GM19324 (cell line): ENCODE data around the gene FBXO3.

Experiments used
- ATAC-seq: cut with Tn5 transposase; IDR thresholded peaks from one replicate; pipeline ENCODE4 v1.9.1; 2021; ENCODE audit warnings: mild to moderate bottlenecking, moderate library complexity; ENCODE audit not compliant: unreplicated experiment, low FRiP score

Gene FBXO3

DNA sequence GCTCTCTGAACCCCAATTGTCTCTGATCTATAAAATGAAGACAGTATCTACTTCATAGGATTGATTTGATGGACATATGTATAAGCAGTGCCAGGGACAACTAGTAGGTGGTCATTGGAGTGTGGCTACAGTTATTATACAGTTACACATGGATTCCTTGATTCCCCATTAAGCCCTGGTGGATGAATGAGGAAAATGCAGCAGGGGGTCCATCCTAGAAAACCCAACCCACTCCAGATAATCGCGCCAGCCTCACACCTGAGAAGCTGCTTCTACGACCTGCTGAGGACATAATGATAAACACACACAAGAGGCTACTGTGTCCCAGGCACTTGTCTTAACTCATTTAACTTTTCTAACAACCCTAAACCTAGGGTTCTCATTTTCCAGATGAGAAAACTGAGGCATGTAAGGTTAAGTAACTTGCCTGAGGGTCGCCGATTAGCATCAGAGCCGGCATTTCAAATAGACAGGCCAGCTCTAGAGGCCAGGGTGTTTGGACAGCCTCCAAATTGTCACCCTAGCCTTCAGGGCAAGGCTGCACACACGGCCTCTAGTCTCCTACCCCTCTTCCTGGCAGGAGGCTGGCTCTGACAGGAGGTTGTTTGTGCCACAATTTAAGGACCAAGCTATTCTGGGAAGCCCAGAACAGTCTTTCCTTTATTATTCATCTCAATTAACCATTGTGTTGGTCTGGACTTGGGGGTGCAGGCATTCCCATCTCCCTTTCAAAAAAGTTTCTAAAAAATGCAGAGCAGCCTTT, 69.9 kb downstream of the FBXO3 start:
- ATAC-seq: no peak

DNA sequence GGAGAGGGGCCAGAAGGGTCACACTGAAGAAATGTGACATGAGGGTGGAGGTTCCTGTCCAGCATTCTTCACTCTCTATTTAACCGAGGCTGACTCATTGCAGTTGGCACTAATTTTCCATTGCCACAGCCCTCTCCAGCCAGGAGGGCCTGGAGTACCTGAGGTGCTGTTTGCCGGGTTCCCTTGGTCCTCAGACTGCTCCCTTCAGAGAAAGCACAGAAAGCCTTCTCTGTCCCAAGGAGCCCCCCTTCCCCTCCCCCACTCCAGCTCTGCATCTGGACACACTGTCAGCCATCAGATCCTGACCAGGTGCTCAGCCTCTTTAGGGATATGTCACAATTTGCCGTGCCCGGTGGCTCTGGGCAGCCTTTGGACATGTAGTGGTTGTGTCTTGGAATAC, 70.5 kb downstream of the FBXO3 start:
- ATAC-seq: no peak

DNA sequence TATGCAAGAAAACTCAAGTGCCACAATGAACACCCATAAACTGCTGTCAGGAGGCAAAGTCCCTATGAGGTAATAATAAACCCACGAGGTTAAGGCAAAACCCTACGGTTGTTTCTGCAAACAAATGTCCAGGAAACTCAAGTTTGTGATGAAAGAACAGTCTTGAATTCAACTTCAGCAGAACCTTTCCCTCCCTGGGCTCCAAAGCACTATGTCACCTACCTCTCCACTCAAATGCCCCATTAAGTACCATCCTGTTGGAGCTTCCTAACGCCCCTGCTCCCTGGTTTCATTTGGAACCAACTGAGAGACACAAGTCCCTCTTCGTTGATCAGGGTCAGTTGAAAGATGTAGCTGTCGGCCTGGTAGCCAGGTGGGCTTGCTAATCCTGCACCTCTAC, 71.1 kb downstream of the FBXO3 start:
- ATAC-seq: no peak

DNA sequence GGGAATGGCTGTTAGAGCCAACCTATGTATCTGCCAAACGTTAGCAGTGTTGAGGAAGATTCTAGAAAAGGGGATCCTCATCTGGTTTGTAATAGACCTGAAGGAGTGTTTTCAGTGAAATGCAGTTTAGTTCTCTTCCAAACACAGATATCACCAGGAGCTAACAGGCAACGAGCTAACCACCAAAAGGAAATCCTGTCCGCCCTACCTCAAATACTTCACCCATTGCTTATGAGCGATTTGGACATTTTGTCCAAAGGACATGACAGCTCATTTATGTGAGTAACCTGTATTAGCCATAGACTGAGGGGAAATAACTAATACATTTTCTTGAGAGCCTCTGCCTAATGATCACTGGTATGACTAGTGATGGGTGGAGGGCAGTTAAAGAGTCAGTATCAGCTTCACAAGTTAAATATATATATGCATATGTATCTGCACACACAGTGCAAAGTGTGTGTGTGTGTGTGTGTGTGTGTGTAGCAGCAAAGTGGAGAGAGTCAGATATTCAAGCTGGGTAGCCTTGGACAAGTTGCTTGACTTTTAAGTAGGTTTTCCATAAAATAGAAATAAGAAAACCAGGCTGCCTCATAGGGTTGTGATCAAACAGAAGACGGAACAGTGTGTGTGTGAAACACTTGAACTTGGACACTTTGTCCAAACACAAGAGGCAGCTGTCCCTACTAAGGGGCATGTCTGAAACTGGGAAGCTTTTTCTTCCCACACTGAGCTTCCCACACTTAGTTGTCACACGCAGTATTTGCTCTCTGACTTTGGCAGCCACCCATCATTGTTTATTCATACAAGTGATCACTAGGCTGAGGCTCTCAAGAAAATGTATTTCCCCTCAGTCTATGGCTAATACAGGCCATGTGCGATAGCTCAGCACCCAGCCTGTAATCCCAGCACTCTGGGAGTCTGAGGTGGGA, 72.8 kb downstream of the FBXO3 start:
- no peak for ATAC-seq

DNA sequence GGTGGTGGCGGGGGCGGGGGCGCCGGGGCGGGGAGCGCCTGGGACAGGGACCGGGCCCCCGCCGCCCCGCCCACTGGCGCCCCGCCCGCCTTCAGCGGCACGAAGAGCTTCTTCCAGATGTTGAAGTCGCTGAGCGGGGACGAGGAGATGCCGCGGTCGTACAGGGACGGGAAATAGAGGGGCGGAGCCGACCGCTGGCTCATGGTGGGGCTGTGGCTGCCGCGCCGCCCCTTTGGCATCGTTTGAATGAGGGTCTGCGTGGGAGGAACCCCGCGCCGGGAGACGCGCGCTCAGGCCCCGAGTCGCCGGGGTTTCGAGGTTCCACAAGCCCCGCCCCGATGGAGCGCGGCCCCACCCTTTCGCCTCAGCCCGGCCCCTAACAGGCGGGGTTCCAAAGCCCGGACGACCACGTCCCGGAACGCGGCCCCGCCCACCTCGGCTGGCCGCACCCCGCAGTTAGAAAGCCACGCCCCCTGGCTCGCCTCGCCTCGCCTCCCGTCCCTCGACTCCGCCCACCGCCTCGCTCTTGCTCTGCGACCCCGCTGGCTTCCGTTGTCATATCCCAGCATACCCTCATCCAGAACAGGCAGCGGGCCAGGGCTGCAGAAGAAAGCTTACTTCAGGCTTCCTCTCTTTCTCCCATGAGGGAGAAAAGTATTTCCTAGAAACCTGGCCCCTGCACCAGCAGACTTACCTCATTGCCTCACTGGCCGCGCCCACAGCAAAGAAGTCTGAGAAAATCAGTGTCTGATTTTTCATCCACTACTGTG, 73.6 kb downstream of the FBXO3 start, which contains the start of gene C11orf91:
C11orf91 (minus strand) TSS at position 325 of the 770 bp plus-strand sequence; CDS start at position 239, 86 bp downstream.
- ATAC-seq: peak; percentile 93

DNA sequence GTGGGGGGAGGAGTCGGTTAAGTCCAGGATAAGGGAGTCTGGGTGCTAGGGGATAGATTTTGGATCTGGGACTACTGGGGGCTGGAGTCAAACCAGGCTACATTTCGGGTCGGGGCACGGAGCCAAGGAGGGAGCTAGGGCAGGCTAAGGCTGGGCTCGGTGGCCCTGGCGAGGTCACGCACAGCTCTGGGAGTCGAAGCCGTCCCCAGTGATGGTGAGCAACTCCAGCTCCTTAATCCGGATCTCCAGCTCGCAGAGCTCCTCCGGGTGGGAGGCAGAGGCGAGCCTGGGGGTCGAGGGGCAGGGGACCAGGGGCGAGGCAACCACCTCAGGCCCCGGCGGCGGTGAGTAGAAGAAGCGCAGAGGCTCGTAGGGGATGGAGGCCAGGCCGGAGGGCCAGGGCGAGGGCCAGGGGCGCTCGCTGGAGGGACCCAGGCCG, 74.2 kb downstream of the FBXO3 start:
- no peak for ATAC-seq

DNA sequence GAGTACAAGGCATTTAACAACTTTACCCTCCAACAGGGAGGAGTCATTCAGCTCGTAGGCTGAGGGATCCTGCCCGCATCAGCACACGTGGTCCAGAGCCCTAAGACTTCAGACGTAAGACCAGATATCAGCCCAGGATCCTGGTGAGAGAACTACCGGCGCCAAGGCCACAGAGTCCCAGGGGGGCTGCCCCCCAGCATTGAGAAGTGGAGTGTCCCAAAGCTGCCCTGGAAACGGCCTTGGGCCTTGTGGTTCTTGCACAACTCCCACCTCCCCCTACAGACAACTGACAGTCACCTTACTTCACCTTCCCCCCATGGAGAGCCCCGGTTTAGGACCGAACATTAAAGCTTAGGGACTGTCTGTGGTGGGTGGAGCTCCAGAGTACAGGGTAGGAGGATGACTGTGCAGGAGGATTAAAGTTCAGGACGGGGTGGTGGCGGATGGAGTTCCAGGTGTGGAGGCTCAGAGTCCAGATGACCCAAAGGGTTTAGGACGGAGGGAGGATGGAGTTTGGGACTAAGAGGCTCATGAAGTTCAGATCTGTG, 74.7 kb downstream of the FBXO3 start:
- ATAC-seq: no peak

DNA sequence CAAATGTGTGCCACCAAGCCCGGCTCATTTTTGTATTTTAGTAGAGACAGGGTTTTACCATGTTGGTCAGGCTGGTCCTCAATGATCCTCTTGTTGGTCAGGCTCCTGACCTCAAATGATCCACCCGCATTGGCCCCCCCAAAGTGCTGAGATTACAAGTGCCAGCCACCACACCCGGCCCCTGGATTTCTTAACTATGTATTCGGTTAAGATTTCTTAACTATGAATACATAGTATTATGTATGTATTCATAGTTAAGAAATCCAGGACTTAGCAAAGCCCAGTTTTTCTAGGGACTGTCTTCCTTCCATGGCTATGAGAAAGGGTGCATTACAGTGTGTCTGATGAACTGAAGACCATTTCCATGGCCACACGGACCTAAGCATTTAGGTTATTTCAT, 75.4 kb downstream of the FBXO3 start:
- no peak for ATAC-seq

DNA sequence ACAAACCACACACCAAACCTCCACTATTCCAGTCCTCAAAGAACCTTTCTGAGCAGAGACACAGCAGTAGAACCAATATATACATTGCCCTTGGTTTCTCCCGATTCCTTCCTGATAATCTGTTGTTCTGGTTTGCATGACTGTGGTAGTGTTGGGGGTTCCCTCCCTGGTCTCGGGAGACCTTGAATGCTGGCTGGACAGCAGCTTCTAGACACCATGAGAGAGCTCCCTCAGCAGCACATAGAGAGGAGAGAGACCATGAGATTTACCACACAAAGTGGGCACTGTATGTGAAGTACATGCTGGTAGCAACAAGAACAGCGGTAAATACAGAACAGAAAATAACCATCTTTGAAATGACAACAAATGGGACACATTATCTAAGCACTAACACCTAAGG, 76.3 kb downstream of the FBXO3 start:
- ATAC-seq: no peak

DNA sequence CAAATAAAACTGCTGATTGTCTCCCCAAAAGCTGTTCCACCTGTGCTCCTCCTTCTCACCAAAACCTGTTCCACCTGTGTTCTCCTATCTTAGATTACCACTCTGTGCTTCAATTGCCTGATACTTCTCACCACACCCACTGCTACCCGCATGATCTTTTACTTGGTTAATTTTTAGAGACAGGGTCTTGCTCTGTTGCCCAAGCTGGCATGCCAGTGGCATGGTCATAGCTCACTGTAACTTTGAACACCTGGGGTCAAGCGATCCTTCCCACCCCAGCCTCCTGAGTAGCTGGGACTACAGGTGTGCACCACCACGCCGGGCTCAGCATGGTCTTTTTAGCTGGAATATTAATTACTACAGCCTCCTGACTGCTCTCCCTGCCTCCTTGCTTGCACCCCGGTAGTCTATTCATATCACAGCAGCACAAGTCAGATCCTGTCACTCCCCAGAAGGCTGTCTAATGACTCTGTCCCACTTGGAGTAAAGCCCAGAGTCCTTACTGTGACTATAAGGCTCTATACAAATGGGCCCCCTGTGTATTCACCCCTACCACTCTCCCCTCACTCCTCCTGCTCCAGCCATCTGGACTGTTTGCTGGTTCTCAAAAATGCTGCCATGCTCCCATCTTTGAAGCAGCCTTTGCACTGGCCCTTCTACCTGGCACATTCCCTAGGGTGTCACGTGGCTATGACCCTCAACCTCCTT, 77.2 kb downstream of the FBXO3 start:
- no peak for ATAC-seq

DNA sequence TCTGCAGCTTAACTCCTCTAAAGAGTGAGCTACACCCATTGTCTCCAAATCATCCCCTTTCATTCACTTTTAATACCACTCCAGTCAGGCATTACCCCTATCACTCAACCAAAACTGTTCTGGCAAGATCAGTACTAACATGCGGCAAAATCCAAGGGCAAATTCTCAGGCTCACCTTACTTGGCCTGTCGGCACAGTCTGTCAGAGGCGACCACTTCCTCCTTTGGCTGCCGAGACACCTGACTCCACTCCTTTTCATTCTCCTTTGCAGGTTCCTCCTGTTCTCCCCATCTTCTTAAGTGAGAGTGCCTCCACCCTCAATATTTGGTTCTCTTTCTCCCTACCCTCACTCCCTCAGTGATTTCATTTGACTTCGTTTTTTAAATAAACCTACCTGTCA, 77.9 kb downstream of the FBXO3 start:
- ATAC-seq: no peak

DNA sequence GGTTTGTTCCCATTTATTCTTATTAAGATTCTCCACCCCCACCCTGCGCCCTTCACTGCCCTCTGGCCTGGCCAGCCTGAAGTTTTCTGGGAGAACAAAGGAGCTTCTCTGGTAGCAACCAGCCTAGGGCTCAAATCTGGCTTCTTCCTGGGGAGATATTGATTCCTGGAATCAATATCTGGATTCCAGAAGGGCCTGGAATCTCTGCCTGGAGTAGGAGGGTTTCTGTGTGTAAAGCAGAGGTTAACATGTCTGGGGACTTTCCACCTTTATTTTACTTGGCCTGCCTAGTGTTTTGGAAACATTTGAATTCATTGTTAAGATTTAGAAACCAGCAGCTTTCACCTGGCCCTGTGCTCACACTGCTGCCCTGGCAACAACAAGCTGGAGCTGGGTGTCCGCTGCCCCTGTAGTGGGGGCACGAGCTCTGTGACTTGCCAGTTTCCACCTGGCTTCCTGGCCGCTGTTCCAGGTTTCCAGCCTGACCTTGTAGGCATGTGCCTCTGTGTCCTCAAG, 79.2 kb downstream of the FBXO3 start:
- no peak for ATAC-seq

DNA sequence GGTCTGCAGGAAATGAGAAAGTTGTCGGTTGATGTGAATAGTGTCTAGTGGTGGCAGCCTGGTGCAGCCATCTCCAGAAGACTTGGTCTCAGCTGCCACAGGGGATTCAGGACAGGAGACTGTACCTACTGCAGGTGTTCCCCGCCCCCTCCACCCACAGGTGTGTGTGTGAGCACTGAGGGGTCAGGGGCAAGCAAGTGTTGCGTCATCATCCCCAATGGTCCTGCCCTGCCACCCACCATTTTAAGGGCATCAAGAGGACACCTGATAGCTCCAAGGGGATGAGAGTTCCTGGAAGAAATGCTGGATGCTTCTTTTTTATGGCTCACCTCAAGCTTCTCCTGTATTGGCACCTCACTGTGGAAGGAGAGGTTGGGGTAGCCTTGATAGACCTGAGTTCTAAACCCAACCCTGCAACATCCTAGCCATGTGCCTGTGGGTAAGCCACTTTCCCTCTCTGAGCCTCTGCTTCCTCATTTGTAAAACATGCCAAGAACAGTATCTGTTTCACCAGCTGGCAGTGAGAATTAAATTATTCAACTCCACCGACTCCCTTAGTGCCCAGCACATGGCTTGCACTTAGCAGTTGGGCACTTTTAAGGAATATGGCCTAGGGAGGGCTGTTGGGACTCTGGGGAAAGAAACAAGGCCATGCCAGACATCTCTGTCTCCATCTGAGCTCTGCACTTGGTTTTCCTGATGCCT, 79.8 kb downstream of the FBXO3 start:
- no peak for ATAC-seq

DNA sequence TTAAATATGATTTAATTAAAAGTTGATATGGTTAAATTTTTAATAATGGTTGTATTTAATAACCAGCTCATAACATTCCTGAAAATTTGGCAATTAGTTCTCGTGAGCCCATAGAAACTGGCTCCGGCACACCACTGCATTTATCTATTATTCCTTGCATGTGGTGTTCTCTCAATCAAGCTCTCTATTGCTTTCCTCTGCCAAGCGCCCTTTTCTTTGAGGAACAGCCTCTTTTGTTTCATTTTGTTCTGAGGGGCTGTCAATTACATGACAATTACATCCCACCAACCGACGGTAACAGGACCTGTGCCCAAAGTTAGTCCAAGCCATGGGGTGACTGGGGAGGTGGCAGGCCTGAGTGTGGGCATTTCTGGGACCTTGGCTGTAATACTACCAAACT, 81.8 kb downstream of the FBXO3 start:
- ATAC-seq: no peak

DNA sequence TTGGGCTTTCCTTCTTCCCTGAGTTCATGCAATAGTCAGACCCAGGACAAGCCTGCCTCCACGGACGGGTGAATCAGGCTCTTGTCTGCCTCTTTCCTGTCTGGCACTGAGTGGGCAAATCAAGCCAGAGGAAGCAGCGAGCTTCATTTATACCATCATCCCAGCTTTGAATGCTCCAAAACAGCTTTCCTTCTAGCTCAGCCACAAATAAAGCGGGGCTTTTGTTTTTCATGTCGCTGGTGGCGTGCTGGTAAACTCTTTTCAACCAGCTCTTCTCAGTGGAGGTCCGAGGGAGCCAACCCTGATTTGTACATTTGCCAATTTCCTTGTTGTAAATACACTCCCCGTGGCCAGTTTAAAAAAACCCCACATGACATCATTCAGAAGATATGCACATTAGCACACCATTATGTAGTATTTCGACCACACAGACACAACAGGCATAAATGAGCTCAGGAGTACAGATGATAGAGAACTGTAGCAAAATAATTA, 82.3 kb downstream of the FBXO3 start:
- no peak for ATAC-seq

DNA sequence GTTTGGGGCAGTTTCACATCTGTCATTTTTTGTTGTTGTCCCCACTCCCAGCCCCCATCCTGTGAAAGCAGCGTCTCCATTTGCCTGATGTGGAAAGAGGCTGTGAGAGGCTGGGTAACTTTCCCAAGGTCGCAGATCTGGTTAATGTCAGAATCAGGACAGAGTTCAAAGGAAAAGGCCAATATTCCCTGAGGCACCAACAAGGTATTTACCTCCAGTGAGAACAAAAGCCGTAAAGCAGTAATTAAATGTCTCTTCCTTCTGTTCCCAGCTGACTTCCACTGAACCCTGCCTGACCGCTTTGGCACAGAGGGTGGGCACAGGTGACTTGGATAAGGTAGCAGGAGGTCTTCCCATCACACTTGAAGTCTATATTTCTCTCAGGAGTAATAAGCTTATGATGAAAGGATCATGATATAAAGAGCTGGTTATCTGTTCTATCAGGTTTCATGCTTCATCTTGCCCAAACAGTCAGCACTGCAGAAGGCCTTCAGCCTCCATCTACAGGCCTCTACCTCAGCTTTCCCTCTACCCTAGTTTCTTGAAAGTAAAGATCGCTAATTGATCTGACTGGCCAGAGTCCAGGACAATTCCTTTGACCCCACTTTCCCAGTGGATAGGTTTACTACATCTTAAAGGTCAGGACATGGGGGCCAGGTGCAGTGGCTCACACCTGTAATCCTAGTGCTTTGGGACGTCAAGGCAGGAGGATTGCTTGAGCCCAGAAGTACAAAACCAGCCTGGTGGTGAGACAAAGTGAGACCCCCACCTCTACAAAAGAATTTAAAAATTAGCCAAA, 83.1 kb downstream of the FBXO3 start:
- no peak for ATAC-seq
